ENCODE data around the gene TYRP1. TPM values are rescaled to one million over a fixed set of nuclear protein-coding genes. Genes with fewer than 3 reads are reported as not detected.

Gene TYRP1
- polyA plus RNA-seq, 1 experiment: 0.26 TPM

GRCh38 chr9:12694013-12694412 is 828 bp downstream of the TYRP1 start:
- DNase-seq (ENCODE audit: low read depth, low spot score): no peak
- CTCF ChIA-PET: interaction anchor here (1.0 kb wide), 1 partner anchor 25 kb away, joined by 4 read pairs; no protein-coding TSS in a partner anchor
- TF ChIP-seq CTCF (IDR thresholded peaks at IDR 0.05; ENCODE audit: low read depth, low read length): no peak
- Histone ChIP-seq H3K27ac (ENCODE audit: low read depth, low read length) (no peak overlapping the region), H3K27me3 (ENCODE audit: control insufficient read depth, insufficient read depth, low read length) (no peaks in the 10 kb centered on the region), H3K4me3 (ENCODE audit: low read depth, low read length) (no peak overlapping the region), H3K9me3 (ENCODE audit: control insufficient read depth, insufficient read depth, low read length) (no peaks in the 10 kb centered on the region)
- POLR2A ChIA-PET: no interaction called here

- POLR2A ChIA-PET: no interaction called here
- no peak for DNase-seq (ENCODE audit: low read depth, low spot score)
- Histone ChIP-seq H3K9me3 (ENCODE audit: control insufficient read depth, insufficient read depth, low read length) (no peaks in the 10 kb centered on the region), H3K4me3 (ENCODE audit: low read depth, low read length) (no peak overlapping the region), H3K27ac (ENCODE audit: low read depth, low read length) (no peak overlapping the region), H3K27me3 (ENCODE audit: control insufficient read depth, insufficient read depth, low read length) (no peaks in the 10 kb centered on the region)
- CTCF ChIA-PET: no interaction called here
- TF ChIP-seq CTCF (IDR thresholded peaks at IDR 0.05; ENCODE audit: low read depth, low read length): no peak
Observed at GRCh38 chr9:12695474-12695873, 2.3 kb downstream of the TYRP1 start.

GRCh38 chr9:12696931-12697622 is 3.9 kb downstream of the TYRP1 start:
- H3K9me3 ChIP-seq (ENCODE audit: control insufficient read depth, insufficient read depth, low read length): no peaks in the 10 kb centered on the region
- H3K27ac ChIP-seq (ENCODE audit: low read depth, low read length): no peak overlapping the region
- no peak for TF ChIP-seq CTCF (IDR thresholded peaks at IDR 0.05; ENCODE audit: low read depth, low read length)
- CTCF ChIA-PET: no interaction called here
- POLR2A ChIA-PET: no interaction called here
- H3K4me3 ChIP-seq (ENCODE audit: low read depth, low read length): no peak overlapping the region
- no peak for DNase-seq (ENCODE audit: low read depth, low spot score)
- H3K27me3 ChIP-seq (ENCODE audit: control insufficient read depth, insufficient read depth, low read length): no peaks in the 10 kb centered on the region

GRCh38 chr9:12697719-12698118 is 4.5 kb downstream of the TYRP1 start:
- no peak overlapping the region for H3K27ac ChIP-seq (ENCODE audit: low read depth, low read length)
- no peaks in the 10 kb centered on the region for H3K27me3 ChIP-seq (ENCODE audit: control insufficient read depth, insufficient read depth, low read length)
- H3K4me3 ChIP-seq (ENCODE audit: low read depth, low read length): no peak overlapping the region
- ChIA-PET CTCF (interaction anchor here (1.1 to 1.4 kb wide), 2 partner anchors 22 to 1730 kb away, joined by 3 to 6 read pairs; no protein-coding TSS in a partner anchor), POLR2A (no interaction called here)
- TF ChIP-seq CTCF (IDR thresholded peaks at IDR 0.05; ENCODE audit: low read depth, low read length): no peak
- no peak for DNase-seq (ENCODE audit: low read depth, low spot score)
- no peaks in the 10 kb centered on the region for H3K9me3 ChIP-seq (ENCODE audit: control insufficient read depth, insufficient read depth, low read length)

- Histone ChIP-seq H3K27ac (ENCODE audit: low read depth, low read length) (no peak overlapping the region), H3K9me3 (ENCODE audit: control insufficient read depth, insufficient read depth, low read length) (no peaks in the 10 kb centered on the region), H3K4me3 (ENCODE audit: low read depth, low read length) (no peak overlapping the region), H3K27me3 (ENCODE audit: control insufficient read depth, insufficient read depth, low read length) (no peaks in the 10 kb centered on the region)
- TF ChIP-seq CTCF (IDR thresholded peaks at IDR 0.05; ENCODE audit: low read depth, low read length): no peak
- ChIA-PET CTCF (interaction anchor here (1.0 to 1.4 kb wide), 4 partner anchors 22 to 1729 kb away, joined by 3 to 6 read pairs (median 4); no protein-coding TSS in a partner anchor), POLR2A (no interaction called here)
- no peak for DNase-seq (ENCODE audit: low read depth, low spot score)
Observed at GRCh38 chr9:12698266-12698665, 5.1 kb downstream of the TYRP1 start.

Data from AG04450 (cell line).